GM12891 (cell line): ENCODE measurements around the gene FBXL7.

Experiments
- DNase-seq: peaks from one replicate; pipeline ENCODE4 v3.0.0; 2011; ENCODE audit warnings: low spot score; ENCODE audit not compliant: insufficient read length
- FAIRE-seq: peaks from 2 replicates; lab custom pipeline; 2011; peaks lifted over from hg19 to GRCh38; lab: Jason Lieb, UNC
- PAX5 ChIP-seq: IDR thresholded peaks from 2 replicates; pipeline ENCODE4 v1.6.1; 2011; ENCODE audit warnings: low read length, moderate library complexity, mild to moderate bottlenecking; ENCODE audit not compliant: insufficient read depth, severe bottlenecking
- POLR2A ChIP-seq: IDR thresholded peaks from 2 replicates; pipeline ENCODE4 v1.6.1; 2011; ENCODE audit warnings: low read depth, low read length, control low read depth
- POLR2AphosphoS5 ChIP-seq: IDR thresholded peaks from 2 replicates; pipeline ENCODE4 v1.6.1; 2011; ENCODE audit warnings: low read depth, low read length, control low read depth
- POU2F2 ChIP-seq: IDR thresholded peaks from 2 replicates; pipeline ENCODE4 v1.6.1; 2011; ENCODE audit warnings: low read depth, mild to moderate bottlenecking, control low read depth, low read length, moderate library complexity
- SPI1 ChIP-seq: IDR thresholded peaks from 2 replicates; pipeline ENCODE4 v1.6.1; 2011; ENCODE audit warnings: low read depth, low read length, control low read depth
- TAF1 ChIP-seq: IDR thresholded peaks from 2 replicates; pipeline ENCODE4 v1.6.1; 2011; ENCODE audit warnings: low read depth, low read length, control low read depth

Gene FBXL7

GRCh38 chr5:15821506-15821905 is 321.5 kb downstream of the FBXL7 start:
- no peak for DNase-seq
- FAIRE-seq, result no peak
- TF ChIP-seq SPI1 (no peak), POU2F2 (no peak), PAX5 (no peak), POLR2AphosphoS5 (no peak), TAF1 (no peak), POLR2A (no peak)

DNA sequence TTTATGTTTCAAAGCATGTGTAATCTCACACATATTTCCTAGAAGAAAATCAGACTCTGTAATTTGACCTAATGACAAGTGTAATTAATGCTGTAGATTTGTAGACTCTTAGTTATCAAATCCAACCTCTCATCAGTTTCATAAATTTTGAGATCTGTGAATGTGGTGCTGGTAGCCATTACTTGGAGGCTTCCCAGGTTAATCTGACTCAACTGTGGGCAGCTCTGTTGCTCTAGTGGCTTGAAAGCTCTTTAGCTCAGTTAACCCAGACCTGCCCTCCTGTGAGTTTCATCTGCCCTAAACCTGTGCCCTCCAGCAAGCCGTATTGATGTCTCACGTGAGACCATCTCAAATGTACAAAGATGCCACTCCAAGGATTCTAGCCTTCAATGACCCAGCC is 323.4 kb downstream of the FBXL7 start:
- TF ChIP-seq POLR2AphosphoS5 (no peak), POLR2A (no peak), POU2F2 (no peak), PAX5 (no peak), SPI1 (no peak), TAF1 (no peak)
- no peak for FAIRE-seq
- no peak for DNase-seq

- TF ChIP-seq SPI1 (no peak), TAF1 (no peak), POLR2AphosphoS5 (no peak), POU2F2 (no peak), PAX5 (no peak), POLR2A (no peak)
- DNase-seq (no peak), FAIRE-seq (no peak)
Measured at GRCh38 chr5:15827741-15828140, 327.8 kb downstream of the FBXL7 start.

- FAIRE-seq (no peak), DNase-seq (no peak)
- TF ChIP-seq POLR2A (no peak), TAF1 (no peak), POU2F2 (no peak), PAX5 (no peak), SPI1 (no peak), POLR2AphosphoS5 (no peak)
Measured at GRCh38 chr5:15831408-15831807, 331.4 kb downstream of the FBXL7 start.

- no peak for FAIRE-seq
- no peak for DNase-seq
- no peak for TF ChIP-seq POLR2AphosphoS5
- no peak for TF ChIP-seq TAF1
- TF ChIP-seq SPI1, result no peak
- no peak for TF ChIP-seq POLR2A
- no peak for TF ChIP-seq POU2F2
- TF ChIP-seq PAX5, result no peak
Measured at GRCh38 chr5:15833365-15833764, 333.4 kb downstream of the FBXL7 start.

DNA sequence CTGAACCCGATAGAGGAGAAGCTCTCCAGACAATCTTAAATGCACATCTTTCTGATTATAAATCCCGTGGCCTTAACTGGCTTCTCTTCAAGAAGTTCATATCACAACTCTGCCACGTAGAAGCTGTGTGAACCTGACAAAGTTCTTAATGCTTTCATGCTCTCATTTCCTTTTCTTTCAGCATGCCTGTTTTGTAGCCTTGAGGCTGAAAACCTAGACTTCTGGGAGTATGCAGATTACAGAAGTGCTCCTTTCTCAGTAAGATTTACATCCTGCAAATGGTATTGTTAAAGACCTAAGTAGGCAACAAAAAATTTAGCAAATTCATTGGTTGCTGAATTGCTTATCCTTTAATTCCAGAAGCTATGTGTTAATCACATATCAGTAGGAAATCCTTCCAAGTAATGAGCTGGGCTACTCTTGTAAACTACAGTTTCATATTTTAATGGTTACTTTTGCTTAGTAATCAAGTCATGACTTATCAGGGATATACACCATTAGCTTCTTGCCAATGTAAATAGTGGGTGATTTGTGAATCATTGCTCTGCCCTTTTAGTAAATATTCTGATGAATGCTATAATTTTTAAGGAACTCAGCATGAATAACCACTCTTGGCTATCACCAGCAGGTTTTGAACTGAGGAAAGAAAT is 334.7 kb downstream of the FBXL7 start:
- FAIRE-seq (no peak), DNase-seq (no peak)
- TF ChIP-seq TAF1, result no peak
- TF ChIP-seq POU2F2, result no peak
- no peak for TF ChIP-seq PAX5
- no peak for TF ChIP-seq POLR2A
- no peak for TF ChIP-seq SPI1
- no peak for TF ChIP-seq POLR2AphosphoS5

DNA sequence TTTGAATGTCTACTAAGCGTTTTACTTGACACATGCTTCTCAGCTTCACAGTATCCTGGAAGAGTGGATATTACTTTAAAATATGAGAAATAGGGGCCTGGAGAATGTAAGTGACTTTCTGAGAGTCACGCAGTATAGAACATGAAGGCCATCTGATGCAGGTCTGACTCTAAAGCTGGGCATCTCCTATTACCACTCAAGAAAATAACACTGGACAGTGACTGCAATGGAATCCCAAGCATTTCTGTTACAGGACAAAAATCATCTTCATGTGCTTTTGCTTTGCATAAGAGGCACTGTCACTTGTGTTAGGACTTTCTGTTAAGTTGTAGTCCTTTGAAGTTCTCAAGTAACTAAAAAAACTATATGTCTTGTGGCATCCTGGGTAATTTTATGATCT is 335.5 kb downstream of the FBXL7 start:
- DNase-seq (no peak), FAIRE-seq (no peak)
- TF ChIP-seq POU2F2, result no peak
- TF ChIP-seq TAF1, result no peak
- no peak for TF ChIP-seq PAX5
- TF ChIP-seq POLR2A, result no peak
- TF ChIP-seq POLR2AphosphoS5, result no peak
- TF ChIP-seq SPI1, result no peak

- DNase-seq, result no peak
- no peak for FAIRE-seq
- no peak for TF ChIP-seq PAX5
- TF ChIP-seq TAF1, result no peak
- no peak for TF ChIP-seq POLR2A
- TF ChIP-seq POU2F2, result no peak
- no peak for TF ChIP-seq SPI1
- TF ChIP-seq POLR2AphosphoS5, result no peak
Measured at GRCh38 chr5:15837551-15838289, 337.7 kb downstream of the FBXL7 start.

GRCh38 chr5:15844253-15844652 is 344.3 kb downstream of the FBXL7 start:
- DNase-seq (no peak), FAIRE-seq (no peak)
- TF ChIP-seq POLR2A (no peak), POLR2AphosphoS5 (no peak), POU2F2 (no peak), SPI1 (no peak), TAF1 (no peak), PAX5 (no peak)

- no peak for TF ChIP-seq POU2F2
- TF ChIP-seq TAF1, result no peak
- TF ChIP-seq POLR2A, result no peak
- TF ChIP-seq SPI1, result no peak
- no peak for TF ChIP-seq PAX5
- no peak for TF ChIP-seq POLR2AphosphoS5
- no peak for FAIRE-seq
Measured at GRCh38 chr5:15844871-15845270, 344.9 kb downstream of the FBXL7 start.

More at GRCh38 chr5:15844871-15845270, 344.9 kb downstream of the FBXL7 start:
- DNase-seq, result no peak
